Liver (tissue), 9 donors: ENCODE data around the gene DYNC1H1. TPM values are rescaled to one million over a fixed set of nuclear protein-coding genes. Genes with fewer than 3 reads are reported as not detected.
A peak's percentile ranks its signal among the peaks of the same experiment; 100 is the strongest.

Experiments
- DNase-seq: peaks from one replicate; pipeline ENCODE4 v3.0.0-alpha.2; 2017; ENCODE audit warnings: low spot score
- H3K27ac ChIP-seq, 2 donors: one replicate each; pipeline ENCODE4 v1.7.0; 2013; ENCODE audit warnings: inconsistent platforms in 2 of 2, low read length in 2 of 2, control low read depth in 1 of 2, low read depth in 1 of 2, mild to moderate bottlenecking in 1 of 2
- H3K27me3 ChIP-seq, 4 donors: one replicate each; pipeline versions ENCODE4 v1.6.1 to v1.7.0; 2013; ENCODE audit warnings: low read length in 3 of 4, inconsistent platforms in 1 of 4, mild to moderate bottlenecking in 1 of 4, moderate library complexity in 1 of 4; ENCODE audit not compliant: control insufficient read depth in 4 of 4, insufficient read depth in 4 of 4
- H3K36me3 ChIP-seq, 4 donors: one replicate each; pipeline versions ENCODE4 v1.6.1 to v1.7.0; 2013; ENCODE audit warnings: low read length in 3 of 4, mild to moderate bottlenecking in 3 of 4, low read depth in 1 of 4, moderate library complexity in 1 of 4; ENCODE audit not compliant: control insufficient read depth in 4 of 4, insufficient read depth in 3 of 4
- H3K4me1 ChIP-seq, 4 donors: one replicate each; pipeline versions ENCODE4 v1.6.1 to v1.7.0; 2013; ENCODE audit warnings: low read length in 3 of 4, mild to moderate bottlenecking in 3 of 4, moderate library complexity in 1 of 4; ENCODE audit not compliant: control insufficient read depth in 4 of 4, insufficient read depth in 4 of 4
- H3K4me3 ChIP-seq, 3 donors: one replicate each; pipeline versions ENCODE4 v1.6.1 to v1.7.0; 2013; ENCODE audit warnings: low read length in 3 of 3, control low read depth in 1 of 3, low read depth in 1 of 3, mild to moderate bottlenecking in 1 of 3
- H3K9ac ChIP-seq, 2 donors: one replicate each; pipeline ENCODE4 v1.7.0; 2013; ENCODE audit warnings: low read length in 2 of 2, mild to moderate bottlenecking in 2 of 2, moderate library complexity in 2 of 2, control low read depth in 1 of 2, low read depth in 1 of 2
- H3K9me3 ChIP-seq, 4 donors: one replicate each; pipeline versions ENCODE4 v1.6.1 to v1.7.0; 2013; ENCODE audit warnings: low read length in 3 of 4; ENCODE audit not compliant: control insufficient read depth in 4 of 4
- HNF4A ChIP-seq, 2 donors: conservative IDR thresholded peaks; 2 replicates each; pipeline ENCODE4 v1.6.1; 2016; ENCODE audit warnings: antibody characterized with exemption in 2 of 2, mild to moderate bottlenecking in 2 of 2
- NR2F2 ChIP-seq: IDR thresholded peaks from 2 replicates; pipeline ENCODE4 v1.6.1; 2016; ENCODE audit warnings: antibody characterized with exemption
- RAD21 ChIP-seq, 2 donors: IDR thresholded peaks; 2 replicates each; pipeline ENCODE4 v1.6.1; 2016; ENCODE audit warnings: antibody characterized with exemption in 2 of 2, mild to moderate bottlenecking in 2 of 2
- SP1 ChIP-seq: IDR thresholded peaks from 2 replicates; pipeline ENCODE4 v1.6.1; 2018; ENCODE audit warnings: antibody characterized with exemption, mild to moderate bottlenecking
- YY1 ChIP-seq: IDR thresholded peaks from 2 replicates; pipeline ENCODE4 v1.6.1; 2016; ENCODE audit warnings: antibody characterized with exemption, mild to moderate bottlenecking
- WGBS: extraction: QIAGEN DNeasy Blood & Tissue Kit; methylation state at CpG from one replicate; pipeline ENCODE4 v1.1.7; 2013; 5-methylcytosine and 5-hydroxymethylcytosine counted together
- polyA plus RNA-seq, 2 donors: library from polyadenylated mRNA; stranded (reverse) in 1 of 2; unstranded in 1 of 2; fragments of 200-250 nt in 1 of 2; fragments of >200 nt in 1 of 2; fragmentation: Nextera tagmentation in 1 of 2; extraction: Ambion mirVana in 1 of 2; gene quantifications; one replicate each; pipeline versions ENCODE4 v1.2.1 to v1.2.3, GENCODE V29; 2013 to 2015
- total RNA-seq, 2 donors: library from RNA; depleted of rRNA; stranded (reverse); fragments of >200 nt; gene quantifications; one replicate each; pipeline ENCODE4 v1.2.3, GENCODE V29; 2014
- TF ChIP-seq, protein P1 (sequence below): IDR thresholded peaks from 2 replicates; pipeline ENCODE4 v1.6.1; 2016; ENCODE audit warnings: antibody characterized with exemption
- TF ChIP-seq, protein P2 (sequence below): IDR thresholded peaks from 2 replicates; pipeline ENCODE4 v1.6.1; 2016; ENCODE audit warnings: antibody characterized with exemption, mild to moderate bottlenecking
- TF ChIP-seq, protein P3 (sequence below): fragments of 150-350 bp; IDR thresholded peaks from 2 replicates; pipeline ENCODE4 v1.5.1; 2017; ENCODE audit warnings: improper control_type of control experiment, low read depth, low read length; ENCODE audit not compliant: missing input control
- TF ChIP-seq, protein P4 (sequence below): IDR thresholded peaks from 2 replicates; pipeline ENCODE4 v1.6.1; 2016; ENCODE audit warnings: antibody characterized with exemption
- donor health status: healthy.
- donor health status: healthy.
- donor health status: healthy.
- donor health status: healthy.
- donor health status: healthy.

DYNC1H1 gene
- total and polyA plus RNA-seq, 4 donors = 50.3 to 201 (median 82.6) TPM

DNA sequence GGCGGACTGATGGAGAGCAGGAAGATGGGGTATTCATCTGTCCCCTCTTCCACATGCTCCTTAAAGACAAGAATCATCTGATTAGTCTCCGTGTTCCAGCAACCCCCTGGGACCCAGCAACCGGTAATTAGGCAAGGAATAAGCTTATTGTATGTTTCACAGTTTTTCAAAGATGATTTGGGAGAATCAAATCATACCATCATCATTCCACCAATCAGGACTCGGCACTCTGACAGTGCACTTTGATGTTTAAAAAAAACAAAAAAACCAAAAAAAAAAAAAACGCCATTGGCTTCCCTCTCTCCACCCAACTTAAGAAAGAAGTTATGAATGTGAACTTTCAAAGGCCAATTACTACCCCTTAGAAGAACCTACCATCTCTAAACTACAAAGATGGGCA lies 1.3 kb upstream of the DYNC1H1 start (continued):
- TF ChIP-seq, protein P1, sequence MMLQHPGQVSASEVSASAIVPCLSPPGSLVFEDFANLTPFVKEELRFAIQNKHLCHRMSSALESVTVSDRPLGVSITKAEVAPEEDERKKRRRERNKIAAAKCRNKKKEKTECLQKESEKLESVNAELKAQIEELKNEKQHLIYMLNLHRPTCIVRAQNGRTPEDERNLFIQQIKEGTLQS = no peak
- no peak for TF ChIP-seq RAD21 (IDR thresholded peaks at IDR 0.05)

DNA sequence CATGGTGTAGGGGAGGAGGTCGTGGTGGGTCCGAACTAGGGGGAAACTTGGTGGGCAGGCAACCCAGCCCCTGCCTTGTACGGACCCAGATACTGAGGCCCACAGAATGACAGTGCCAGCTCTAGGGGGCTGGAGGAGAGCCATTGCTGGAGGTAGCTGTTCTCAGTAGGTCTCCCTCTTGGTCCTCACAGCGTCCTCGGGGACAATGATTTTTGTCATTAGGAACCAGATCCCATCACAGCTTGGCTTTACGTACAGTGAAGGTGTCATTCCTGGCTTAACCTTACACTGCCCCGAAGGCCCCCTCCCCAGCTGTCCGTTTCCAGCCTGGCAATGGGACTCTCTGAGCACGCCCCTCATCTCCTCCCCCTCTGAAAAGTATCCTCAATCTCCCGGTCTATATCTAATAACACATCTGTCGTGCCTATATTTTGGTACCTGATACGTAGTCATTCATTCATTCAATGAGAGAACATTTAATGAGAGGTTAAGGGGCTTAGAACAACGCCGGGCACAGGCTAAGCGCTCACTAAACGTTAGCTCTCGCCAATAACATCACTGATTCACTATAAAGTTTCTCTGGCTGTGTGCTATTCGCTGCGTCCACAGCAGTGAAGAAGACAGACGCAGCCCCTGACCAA lies 597 bp upstream of the DYNC1H1 start:
- Histone ChIP-seq H3K27ac (peak overlapping the region in 1 of 2 donors; percentile 23), H3K27me3 (no peaks in the 10 kb centered on the region), H3K4me1 (peaks cover 6 to 19% (median 16%) of the 10 kb centered on the region in 4 donors), H3K36me3 (no peaks in the 10 kb centered on the region), H3K4me3 (no peak overlapping the region), H3K9ac (no peak overlapping the region), H3K9me3 (no peaks in the 10 kb centered on the region)
- no peak for DNase-seq
- TF ChIP-seq, protein P2, sequence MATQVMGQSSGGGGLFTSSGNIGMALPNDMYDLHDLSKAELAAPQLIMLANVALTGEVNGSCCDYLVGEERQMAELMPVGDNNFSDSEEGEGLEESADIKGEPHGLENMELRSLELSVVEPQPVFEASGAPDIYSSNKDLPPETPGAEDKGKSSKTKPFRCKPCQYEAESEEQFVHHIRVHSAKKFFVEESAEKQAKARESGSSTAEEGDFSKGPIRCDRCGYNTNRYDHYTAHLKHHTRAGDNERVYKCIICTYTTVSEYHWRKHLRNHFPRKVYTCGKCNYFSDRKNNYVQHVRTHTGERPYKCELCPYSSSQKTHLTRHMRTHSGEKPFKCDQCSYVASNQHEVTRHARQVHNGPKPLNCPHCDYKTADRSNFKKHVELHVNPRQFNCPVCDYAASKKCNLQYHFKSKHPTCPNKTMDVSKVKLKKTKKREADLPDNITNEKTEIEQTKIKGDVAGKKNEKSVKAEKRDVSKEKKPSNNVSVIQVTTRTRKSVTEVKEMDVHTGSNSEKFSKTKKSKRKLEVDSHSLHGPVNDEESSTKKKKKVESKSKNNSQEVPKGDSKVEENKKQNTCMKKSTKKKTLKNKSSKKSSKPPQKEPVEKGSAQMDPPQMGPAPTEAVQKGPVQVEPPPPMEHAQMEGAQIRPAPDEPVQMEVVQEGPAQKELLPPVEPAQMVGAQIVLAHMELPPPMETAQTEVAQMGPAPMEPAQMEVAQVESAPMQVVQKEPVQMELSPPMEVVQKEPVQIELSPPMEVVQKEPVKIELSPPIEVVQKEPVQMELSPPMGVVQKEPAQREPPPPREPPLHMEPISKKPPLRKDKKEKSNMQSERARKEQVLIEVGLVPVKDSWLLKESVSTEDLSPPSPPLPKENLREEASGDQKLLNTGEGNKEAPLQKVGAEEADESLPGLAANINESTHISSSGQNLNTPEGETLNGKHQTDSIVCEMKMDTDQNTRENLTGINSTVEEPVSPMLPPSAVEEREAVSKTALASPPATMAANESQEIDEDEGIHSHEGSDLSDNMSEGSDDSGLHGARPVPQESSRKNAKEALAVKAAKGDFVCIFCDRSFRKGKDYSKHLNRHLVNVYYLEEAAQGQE = no peak
- TF ChIP-seq HNF4A (conservative IDR thresholded peaks at IDR 0.05) (no peak), NR2F2 (no peak), SP1 (no peak)
- TF ChIP-seq, protein P3, sequence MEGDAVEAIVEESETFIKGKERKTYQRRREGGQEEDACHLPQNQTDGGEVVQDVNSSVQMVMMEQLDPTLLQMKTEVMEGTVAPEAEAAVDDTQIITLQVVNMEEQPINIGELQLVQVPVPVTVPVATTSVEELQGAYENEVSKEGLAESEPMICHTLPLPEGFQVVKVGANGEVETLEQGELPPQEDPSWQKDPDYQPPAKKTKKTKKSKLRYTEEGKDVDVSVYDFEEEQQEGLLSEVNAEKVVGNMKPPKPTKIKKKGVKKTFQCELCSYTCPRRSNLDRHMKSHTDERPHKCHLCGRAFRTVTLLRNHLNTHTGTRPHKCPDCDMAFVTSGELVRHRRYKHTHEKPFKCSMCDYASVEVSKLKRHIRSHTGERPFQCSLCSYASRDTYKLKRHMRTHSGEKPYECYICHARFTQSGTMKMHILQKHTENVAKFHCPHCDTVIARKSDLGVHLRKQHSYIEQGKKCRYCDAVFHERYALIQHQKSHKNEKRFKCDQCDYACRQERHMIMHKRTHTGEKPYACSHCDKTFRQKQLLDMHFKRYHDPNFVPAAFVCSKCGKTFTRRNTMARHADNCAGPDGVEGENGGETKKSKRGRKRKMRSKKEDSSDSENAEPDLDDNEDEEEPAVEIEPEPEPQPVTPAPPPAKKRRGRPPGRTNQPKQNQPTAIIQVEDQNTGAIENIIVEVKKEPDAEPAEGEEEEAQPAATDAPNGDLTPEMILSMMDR = no peak
- TF ChIP-seq, protein P4, sequence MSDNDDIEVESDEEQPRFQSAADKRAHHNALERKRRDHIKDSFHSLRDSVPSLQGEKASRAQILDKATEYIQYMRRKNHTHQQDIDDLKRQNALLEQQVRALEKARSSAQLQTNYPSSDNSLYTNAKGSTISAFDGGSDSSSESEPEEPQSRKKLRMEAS = no peak
- 65% methylated on average over 20 of the region's 20 CpGs for WGBS

DNA sequence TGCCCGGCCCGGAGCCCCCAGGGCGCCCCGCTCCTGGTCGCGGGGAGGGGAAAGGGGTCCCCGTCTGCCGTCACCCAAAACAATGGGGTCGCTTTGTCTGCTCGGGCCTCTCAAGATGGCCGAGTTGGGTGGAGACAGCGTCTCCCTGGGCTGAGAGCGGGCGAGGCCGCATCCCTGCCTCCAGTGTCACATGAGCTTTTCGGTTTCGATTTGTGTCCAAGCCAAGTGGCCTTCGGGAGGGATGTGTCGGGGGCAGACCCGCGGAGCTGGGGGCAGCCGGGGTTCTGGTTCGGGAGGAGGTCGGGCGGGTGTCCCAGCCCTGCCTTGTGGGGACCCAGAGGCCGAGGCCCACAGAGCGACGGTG lies 790 bp downstream of the DYNC1H1 start:
- under 1% methylated on average over 28 of the region's 28 CpGs for WGBS
- H3K9me3 ChIP-seq = no peaks in the 10 kb centered on the region
- H3K4me3 ChIP-seq = peak overlapping the region; percentile 91 to 98 (median 92)
- no peaks in the 10 kb centered on the region for H3K27me3 ChIP-seq
- DNase-seq = peak; percentile 73
- no peaks in the 10 kb centered on the region for H3K36me3 ChIP-seq
- peak overlapping the region; percentile 93 to 94 for H3K27ac ChIP-seq
- TF ChIP-seq YY1 = peak; percentile 91
- TF ChIP-seq, protein P1 = no peak
- H3K4me1 ChIP-seq = peaks cover 6 to 25% (median 16%) of the 10 kb centered on the region in 4 donors
- H3K9ac ChIP-seq = peak overlapping the region; percentile 69 to 96
